Renal cortex interstitium (tissue), 3 donors: ENCODE data around the gene NOS1AP. TPM values are rescaled to one million over a fixed set of nuclear protein-coding genes. Genes with fewer than 3 reads are reported as not detected.

Experiments used
- polyA plus RNA-seq, 3 donors: library from polyadenylated mRNA; unstranded; fragments of 120-200 nt; gene quantifications; one replicate each; pipeline ENCODE4 v1.2.1, GENCODE V29; 2013; ENCODE audit not compliant: insufficient read length in 3 of 3

The NOS1AP gene
- polyA plus RNA-seq, 3 donors, result 9.6 to 18.0 (median 10.4) TPM

Other genes starting within 250 kb of the NOS1AP start
- 10 to 100 TPM in 2 of 3 donors, 1 to 10 TPM in 1; 8.5 to 11.0 (median 10.5) TPM for gene OLFML2B, start 45.8 kb upstream of the NOS1AP start, polyA plus RNA-seq